H9 (cell line): ENCODE results near the gene CCDC18. TPM values are rescaled to one million over a fixed set of nuclear protein-coding genes. Genes with fewer than 3 reads are reported as not detected.

Experiments used
- DNase-seq: peaks from one replicate; pipeline ENCODE4 v3.0.0-alpha.2; 2017
- H2AFZ ChIP-seq: one replicate; pipeline ENCODE4 v1.6.1; 2013; ENCODE audit warnings: mild to moderate bottlenecking, low read length, control low read depth, moderate library complexity
- H2AK5ac ChIP-seq: 2 replicates; pipeline ENCODE4 v1.6.1; 2013; ENCODE audit warnings: low read length, control low read depth, mixed read lengths; ENCODE audit not compliant: insufficient read length
- H2BK120ac ChIP-seq: one replicate; pipeline ENCODE4 v1.6.1; 2013; ENCODE audit warnings: low read depth, mild to moderate bottlenecking, low read length, control low read depth, inconsistent platforms; ENCODE audit not compliant: poor library complexity, severe bottlenecking
- H2BK12ac ChIP-seq: 2 replicates; pipeline ENCODE4 v1.6.1; 2013; ENCODE audit warnings: low read length, control low read depth, mixed read lengths, low read depth; ENCODE audit not compliant: insufficient read length
- H2BK15ac ChIP-seq: 2 replicates; pipeline ENCODE4 v1.6.1; 2013; ENCODE audit warnings: low read depth, low read length, control low read depth
- H2BK20ac ChIP-seq: one replicate; pipeline ENCODE4 v1.6.1; 2013; ENCODE audit warnings: low read depth, mild to moderate bottlenecking, low read length, control low read depth, inconsistent platforms; ENCODE audit not compliant: poor library complexity, severe bottlenecking
- H2BK5ac ChIP-seq: 2 replicates; pipeline ENCODE4 v1.6.1; 2013; ENCODE audit warnings: low read length, control low read depth, mixed read lengths; ENCODE audit not compliant: insufficient read length
- H3K14ac ChIP-seq: 2 replicates; pipeline ENCODE4 v1.6.1; 2013; ENCODE audit warnings: low read length, control low read depth; ENCODE audit not compliant: insufficient read depth
- H3K18ac ChIP-seq: 2 replicates; pipeline ENCODE4 v1.6.1; 2013; ENCODE audit warnings: low read depth, mild to moderate bottlenecking, mixed read lengths, low read length, control low read depth; ENCODE audit not compliant: insufficient read length
- H3K23ac ChIP-seq: 2 replicates; pipeline ENCODE4 v1.6.1; 2013; ENCODE audit warnings: low read length, control low read depth, mixed read lengths, low read depth; ENCODE audit not compliant: insufficient read length
- H3K23me2 ChIP-seq: 2 replicates; pipeline ENCODE4 v1.6.1; 2013; ENCODE audit warnings: low read depth, mild to moderate bottlenecking, mixed read lengths, low read length, control low read depth; ENCODE audit not compliant: insufficient read length, poor library complexity, severe bottlenecking
- H3K27ac ChIP-seq: 2 replicates; pipeline ENCODE4 v1.5.1; 2013; ENCODE audit warnings: low read length, control low read depth, mixed read lengths, low read depth; ENCODE audit not compliant: insufficient read length
- H3K27me3 ChIP-seq: 2 replicates; pipeline ENCODE4 v1.6.1; 2013; ENCODE audit warnings: low read length, control low read depth, inconsistent platforms; ENCODE audit not compliant: insufficient read depth
- H3K4ac ChIP-seq: 2 replicates; pipeline ENCODE4 v1.6.1; 2013; ENCODE audit warnings: low read depth, mild to moderate bottlenecking, control low read depth, inconsistent platforms, low read length, moderate library complexity
- H3K4me1 ChIP-seq: 2 replicates; pipeline ENCODE4 v1.6.1; 2013; ENCODE audit warnings: low read length, control low read depth, inconsistent platforms; ENCODE audit not compliant: insufficient read depth
- H3K4me2 ChIP-seq: 2 replicates; pipeline ENCODE4 v1.6.1; 2013; ENCODE audit warnings: low read length, control low read depth, mixed read lengths; ENCODE audit not compliant: insufficient read length, insufficient read depth
- H3K56ac ChIP-seq: 2 replicates; pipeline ENCODE4 v1.6.1; 2013; ENCODE audit warnings: low read depth, mild to moderate bottlenecking, mixed read lengths, low read length, control low read depth; ENCODE audit not compliant: insufficient read length
- H3K79me1 ChIP-seq: 2 replicates; pipeline ENCODE4 v1.6.1; 2013; ENCODE audit warnings: low read depth, mild to moderate bottlenecking, moderate library complexity, low read length, control low read depth, inconsistent platforms; ENCODE audit not compliant: insufficient read depth, poor library complexity, severe bottlenecking
- H3K79me2 ChIP-seq: 2 replicates; pipeline ENCODE4 v1.6.1; 2013; ENCODE audit warnings: low read length, control low read depth, inconsistent platforms; ENCODE audit not compliant: insufficient read depth
- H3K9ac ChIP-seq: 2 replicates; pipeline ENCODE4 v1.6.1; 2013; ENCODE audit warnings: low read length, control low read depth, mixed read lengths; ENCODE audit not compliant: insufficient read length; ENCODE audit errors: extremely low read depth
- H3K9me3 ChIP-seq: one replicate; pipeline ENCODE4 v1.6.1; 2013; ENCODE audit warnings: low read depth, low read length, inconsistent platforms; ENCODE audit not compliant: control insufficient read depth
- H3T11ph ChIP-seq: one replicate; pipeline ENCODE4 v1.6.1; 2013; ENCODE audit warnings: mild to moderate bottlenecking, low read length, control low read depth, inconsistent platforms
- H4K20me1 ChIP-seq: one replicate; pipeline ENCODE4 v1.6.1; 2013; ENCODE audit not compliant: control insufficient read depth, insufficient read length, insufficient read depth
- H4K5ac ChIP-seq: 2 replicates; pipeline ENCODE4 v1.6.1; 2013; ENCODE audit warnings: low read depth, mild to moderate bottlenecking, mixed read lengths, low read length, control low read depth; ENCODE audit not compliant: insufficient read length
- H4K8ac ChIP-seq: replicated peaks from 2 replicates; pipeline ENCODE4 v1.6.1; 2013; ENCODE audit warnings: low read length, control low read depth, mixed read lengths, low read depth; ENCODE audit not compliant: insufficient read length
- H4K91ac ChIP-seq: 2 replicates; pipeline ENCODE4 v1.6.1; 2013; ENCODE audit warnings: low read depth, mild to moderate bottlenecking, moderate library complexity, mixed read lengths, low read length, control low read depth; ENCODE audit not compliant: insufficient read length
- H3K27ac Mint-ChIP-seq, 3 experiments: 2 replicates in 2 of 3; 3 replicates in 1 of 3; pipeline ENCODE4 v1.8.0; 2020 to 2021; ENCODE audit warnings: mixed read lengths in 3 of 3, mild to moderate bottlenecking in 1 of 3, moderate library complexity in 1 of 3
- H3K27me3 Mint-ChIP-seq: 2 replicates; pipeline ENCODE4 v1.8.0; 2021; ENCODE audit warnings: low read depth, mild to moderate bottlenecking, moderate library complexity, mixed read lengths
- H3K36me3 Mint-ChIP-seq, 3 experiments: 2 replicates in 2 of 3; 3 replicates in 1 of 3; pipeline ENCODE4 v1.8.0; 2020 to 2021; ENCODE audit warnings: low read depth in 3 of 3, mixed read lengths in 3 of 3; ENCODE audit not compliant: insufficient read depth in 1 of 3
- H3K4me1 Mint-ChIP-seq, 2 experiments: 2 replicates each; pipeline ENCODE4 v1.8.0; 2020; ENCODE audit warnings: mixed read lengths in 2 of 2
- H3K4me3 Mint-ChIP-seq, 2 experiments: 2 replicates in 1 of 2; 3 replicates in 1 of 2; pipeline ENCODE4 v1.8.0; 2020 to 2021; ENCODE audit warnings: mild to moderate bottlenecking in 2 of 2, mixed read lengths in 2 of 2, moderate library complexity in 1 of 2
- H3K9me3 Mint-ChIP-seq, 2 experiments: 2 replicates in 1 of 2; 3 replicates in 1 of 2; pipeline ENCODE4 v1.8.0; 2020; ENCODE audit warnings: mild to moderate bottlenecking in 2 of 2, mixed read lengths in 2 of 2, moderate library complexity in 1 of 2
- CTCF ChIP-seq: fragments of 200-600 bp; sonication (generic); conservative IDR thresholded peaks from 3 replicates; pipeline ENCODE4 v1.8.0; 2021; ENCODE audit warnings: antibody characterized with exemption, mild to moderate bottlenecking
- WGBS: extraction: QIAGEN DNeasy Blood & Tissue Kit; methylation state at CpG from one replicate; pipeline ENCODE4 v1.1.7; 2013; ENCODE audit warnings: missing lambda C conversion rate, low lambda C conversion rate, mixed read lengths; ENCODE audit not compliant: insufficient read length; ENCODE audit errors: extremely low coverage; 5-methylcytosine and 5-hydroxymethylcytosine counted together
- total RNA-seq: library from RNA; stranded (reverse); gene quantifications from 2 replicates; pipeline ENCODE4 v1.2.1, GENCODE V29; 2021

CCDC18 gene
- total RNA-seq, 1 experiment from 2014 or later: 19.5 TPM

GRCh38 chr1:93143769-93144168 lies 36.8 kb upstream of the CCDC18 start:
- Histone ChIP-seq H4K20me1 (no peaks in the 10 kb centered on the region), H3K79me1 (peaks cover 2% of the 10 kb centered on the region), H4K5ac (no peak overlapping the region), H3K56ac (no peak overlapping the region), H3K9ac (no peak overlapping the region), H3T11ph (no peak overlapping the region), H3K27me3 (no peaks in the 10 kb centered on the region), H3K18ac (no peak overlapping the region), H3K23ac (no peak overlapping the region), H2BK120ac (no peak overlapping the region), H3K79me2 (no peaks in the 10 kb centered on the region), H3K4ac (no peak overlapping the region), H3K9me3 (no peaks in the 10 kb centered on the region), H2BK15ac (no peak overlapping the region), H4K8ac (no peak overlapping the region), H2BK20ac (no peak overlapping the region), H4K91ac (no peak overlapping the region), H2BK12ac (no peak overlapping the region), H3K23me2 (no peaks in the 10 kb centered on the region), H2BK5ac (no peak overlapping the region), H2AFZ (no peak overlapping the region), H3K14ac (no peak overlapping the region), H3K27ac (no peak overlapping the region), H3K4me1 (no peaks in the 10 kb centered on the region), H3K4me2 (no peak overlapping the region), H2AK5ac (no peak overlapping the region)
- H3K27ac Mint-ChIP-seq: no peak overlapping the region
- no peaks in the 10 kb centered on the region; a peak in 1 of 4 replicates for H3K4me1 Mint-ChIP-seq
- no peaks in the 10 kb centered on the region; the same call in 1 of the 2 replicates for H3K27me3 Mint-ChIP-seq
- no CpG with 5 or more reads among the region's 4 CpGs for WGBS
- H3K36me3 Mint-ChIP-seq: peaks cover 9 to 32% (median 31%) of the 10 kb centered on the region in 3 experiments
- H3K9me3 Mint-ChIP-seq: no peaks in the 10 kb centered on the region
- no peak for TF ChIP-seq CTCF
- no peak for DNase-seq
- H3K4me3 Mint-ChIP-seq: no peak overlapping the region
